H1 (cell line): Measurements from ENCODE around the gene TOMM22. TPM values are rescaled to one million over a fixed set of nuclear protein-coding genes. Genes with fewer than 3 reads are reported as not detected.

ENCODE experiments used
- CTCF ChIA-PET: fragments of 300-600 bp; sonication (Branson Sonifier 250); formaldehyde crosslinking; loops from one replicate; lab custom pipeline; 2021; ENCODE audit not compliant: partially characterized antibody; lab: Charles Lee
- POLR2A ChIA-PET: fragments of 300-600 bp; sonication (Branson Sonifier 250); formaldehyde crosslinking; loops from one replicate; lab custom pipeline; 2021; ENCODE audit warnings: inconsistent platforms; ENCODE audit not compliant: partially characterized antibody; lab: Charles Lee
- DNase-seq, 2 experiments: peaks; one replicate each; pipeline versions ENCODE4 v3.0.0 to v3.0.0-alpha.2; 2010 to 2022; ENCODE audit warnings: low spot score in 2 of 2, low read depth in 1 of 2, mixed read lengths in 1 of 2
- FAIRE-seq: peaks from 2 replicates; lab custom pipeline; 2011; peaks lifted over from hg19 to GRCh38; lab: Jason Lieb, UNC
- H2AFZ ChIP-seq: 2 replicates; pipeline ENCODE4 v1.8.1; 2012; ENCODE audit warnings: low read length, inconsistent platforms
- H2AK5ac ChIP-seq: 2 replicates; pipeline ENCODE4 v1.6.1; 2013; ENCODE audit warnings: low read depth, low read length
- H2BK120ac ChIP-seq: replicated peaks from 2 replicates; pipeline ENCODE3; 2013; ENCODE audit warnings: low read depth, low read length, inconsistent platforms
- H2BK12ac ChIP-seq: 2 replicates; pipeline ENCODE4 v1.6.1; 2013; ENCODE audit warnings: low read depth, low read length
- H2BK15ac ChIP-seq: 2 replicates; pipeline ENCODE4 v1.6.1; 2013; ENCODE audit warnings: low read length
- H2BK20ac ChIP-seq: 2 replicates; pipeline ENCODE4 v1.6.1; 2013; ENCODE audit warnings: low read length
- H2BK5ac ChIP-seq: 2 replicates; pipeline ENCODE4 v1.6.1; 2013; ENCODE audit warnings: low read depth, low read length
- H3K14ac ChIP-seq: 2 replicates; pipeline ENCODE4 v1.6.1; 2013; ENCODE audit warnings: inconsistent platforms; ENCODE audit not compliant: insufficient read length
- H3K18ac ChIP-seq: 2 replicates; pipeline ENCODE4 v1.6.1; 2013; ENCODE audit warnings: low read length; ENCODE audit errors: extremely low read depth
- H3K23ac ChIP-seq: 2 replicates; pipeline ENCODE4 v1.6.1; 2013; ENCODE audit warnings: inconsistent platforms; ENCODE audit not compliant: insufficient read length
- H3K23me2 ChIP-seq: 2 replicates; pipeline ENCODE4 v1.6.1; 2013; ENCODE audit warnings: low read depth, low read length
- H3K27ac ChIP-seq: 2 replicates; pipeline ENCODE4 v1.6.1; 2011; ENCODE audit warnings: low read depth, low read length, inconsistent platforms
- H3K27me3 ChIP-seq, 4 experiments: replicated peaks in 1 of 4; 1 replicate in 1 of 4; 2 replicates in 3 of 4; pipeline versions ENCODE4 v1.6.1 to v1.8.1; 2011 to 2013; ENCODE audit warnings: low read length in 3 of 4, mild to moderate bottlenecking in 3 of 4, inconsistent platforms in 2 of 4, mixed read lengths in 2 of 4, moderate library complexity in 1 of 4; ENCODE audit not compliant: control insufficient read depth in 3 of 4, insufficient read depth in 3 of 4; ENCODE audit errors: extremely low read depth in 1 of 4
- H3K36me3 ChIP-seq, 4 experiments: 2 replicates each; pipeline versions ENCODE4 v1.6.1 to v1.8.1; 2011 to 2013; ENCODE audit warnings: mild to moderate bottlenecking in 4 of 4, low read length in 3 of 4, moderate library complexity in 2 of 4, control low read depth in 1 of 4, inconsistent platforms in 1 of 4; ENCODE audit not compliant: insufficient read depth in 4 of 4, control insufficient read depth in 2 of 4
- H3K4ac ChIP-seq: replicated peaks from 2 replicates; pipeline ENCODE3; 2013; ENCODE audit warnings: low read length, low read depth, mixed read lengths, inconsistent platforms; ENCODE audit not compliant: insufficient read length
- H3K4me1 ChIP-seq, 4 experiments: replicated peaks in 1 of 4; 1 replicate in 1 of 4; 2 replicates in 3 of 4; pipeline versions ENCODE4 v1.6.1 to v1.8.1; 2011 to 2013; ENCODE audit warnings: low read length in 3 of 4, inconsistent platforms in 2 of 4, mixed read lengths in 1 of 4; ENCODE audit not compliant: insufficient read depth in 4 of 4, control insufficient read depth in 3 of 4
- H3K4me2 ChIP-seq, 2 experiments: 2 replicates each; pipeline versions ENCODE4 v1.6.1 to v1.8.1; 2011 to 2013; ENCODE audit warnings: low read depth in 2 of 2, low read length in 2 of 2, control low read depth in 1 of 2, inconsistent platforms in 1 of 2, mild to moderate bottlenecking in 1 of 2; ENCODE audit not compliant: insufficient read depth in 1 of 2
- H3K4me3 ChIP-seq, 4 experiments: fragments of 200-600, 300-600 bp in 1 of 4; sonication (generic), shearing (Covaris generic), sonication (Bioruptor Twin) in 1 of 4; 2 replicates each; pipeline versions ENCODE4 v1.5.1 to v1.8.1; 2011 to 2016; ENCODE audit warnings: low read length in 4 of 4, low read depth in 3 of 4, control low read depth in 2 of 4, inconsistent platforms in 2 of 4, mild to moderate bottlenecking in 2 of 4, mixed read lengths in 1 of 4, moderate library complexity in 1 of 4; ENCODE audit not compliant: insufficient read depth in 2 of 4; ENCODE audit errors: extremely low read depth in 1 of 4
- H3K56ac ChIP-seq: replicated peaks from 2 replicates; pipeline ENCODE3; 2013; ENCODE audit warnings: low read depth, mild to moderate bottlenecking, mixed read lengths, low read length, inconsistent platforms; ENCODE audit not compliant: insufficient read length
- H3K79me1 ChIP-seq: 2 replicates; pipeline ENCODE4 v1.6.1; 2013; ENCODE audit warnings: low read depth, low read length, control low read depth
- H3K79me2 ChIP-seq, 2 experiments: 2 replicates each; pipeline versions ENCODE4 v1.6.1 to v1.8.1; 2012 to 2013; ENCODE audit warnings: low read length in 2 of 2, mild to moderate bottlenecking in 2 of 2, inconsistent platforms in 1 of 2; ENCODE audit not compliant: insufficient read depth in 2 of 2, control insufficient read depth in 1 of 2
- H3K9ac ChIP-seq, 4 experiments: replicated peaks in 1 of 4; 1 replicate in 1 of 4; 2 replicates in 3 of 4; pipeline versions ENCODE4 v1.6.1 to v1.8.1; 2011 to 2013; ENCODE audit warnings: low read depth in 3 of 4, low read length in 3 of 4, control low read depth in 2 of 4, mild to moderate bottlenecking in 2 of 4, moderate library complexity in 2 of 4, inconsistent platforms in 1 of 4; ENCODE audit errors: extremely low read depth in 1 of 4
- H3K9me3 ChIP-seq, 2 experiments: 2 replicates each; pipeline versions ENCODE4 v1.6.1 to v1.8.1; 2012 to 2013; ENCODE audit warnings: mild to moderate bottlenecking in 2 of 2, moderate library complexity in 2 of 2, control low read depth in 1 of 2, inconsistent platforms in 1 of 2, low read depth in 1 of 2, low read length in 1 of 2, mixed read lengths in 1 of 2; ENCODE audit not compliant: insufficient read depth in 2 of 2
- H4K20me1 ChIP-seq, 2 experiments: replicated peaks in 1 of 2; 2 replicates each; pipeline versions ENCODE3 to v1.8.1; 2011 to 2013; ENCODE audit warnings: inconsistent platforms in 2 of 2, low read length in 2 of 2, mild to moderate bottlenecking in 1 of 2; ENCODE audit not compliant: insufficient read depth in 2 of 2, control insufficient read depth in 1 of 2
- H4K5ac ChIP-seq: 2 replicates; pipeline ENCODE4 v1.6.1; 2013; ENCODE audit warnings: low read length, low read depth, mixed read lengths, inconsistent platforms; ENCODE audit not compliant: insufficient read length
- H4K8ac ChIP-seq: 2 replicates; pipeline ENCODE4 v1.8.0; 2013; ENCODE audit warnings: mild to moderate bottlenecking, moderate library complexity, low read length, inconsistent platforms; ENCODE audit not compliant: insufficient read depth; ENCODE audit errors: extremely low read depth
- H4K91ac ChIP-seq: replicated peaks from 2 replicates; pipeline ENCODE3; 2013; ENCODE audit warnings: low read length, mixed read lengths, inconsistent platforms; ENCODE audit not compliant: insufficient read length
- GTF2F1 ChIP-seq: IDR thresholded peaks from 2 replicates; pipeline ENCODE4 v1.6.1; 2012; ENCODE audit warnings: low read depth, low read length, improper control_type of control experiment, borderline replicate concordance
- HDAC2 ChIP-seq, 2 experiments: fragments of 300-600 bp in 1 of 2; sonication (generic) in 1 of 2; IDR thresholded peaks; 2 replicates each; pipeline ENCODE4 v1.6.1; 2011 to 2012; ENCODE audit warnings: low read depth in 2 of 2, low read length in 2 of 2, mild to moderate bottlenecking in 2 of 2, moderate library complexity in 2 of 2, borderline replicate concordance in 1 of 2, inconsistent platforms in 1 of 2
- POLR2A ChIP-seq, 2 experiments: IDR thresholded peaks; 1 replicate in 1 of 2; 2 replicates in 1 of 2; pipeline ENCODE4 v1.6.1; 2011; ENCODE audit warnings: low read depth in 2 of 2, low read length in 2 of 2, mild to moderate bottlenecking in 2 of 2; ENCODE audit errors: control extremely low read depth in 1 of 2
- WGBS, 2 experiments: shearing (Covaris generic) in 1 of 2; methylation state at CpG; one replicate each; pipeline versions ENCODE4 v1.1.6 to v1.1.7; 2013 to 2015; ENCODE audit warnings: low lambda C conversion rate in 2 of 2, mixed read lengths in 2 of 2, inconsistent platforms in 1 of 2, low coverage in 1 of 2, missing lambda C conversion rate in 1 of 2; ENCODE audit not compliant: insufficient replicate concordance in 2 of 2, insufficient coverage in 1 of 2, insufficient read length in 1 of 2; ENCODE audit errors: extremely low coverage in 1 of 2, missing lambda C conversion rate in 1 of 2; 5-methylcytosine and 5-hydroxymethylcytosine counted together
- polyA plus RNA-seq, 7 experiments: library from polyadenylated mRNA; depleted of rRNA in 3 of 7; stranded (reverse) in 5 of 7; unstranded in 2 of 7; fragments of >200 nt in 5 of 7; fragments of 200-250 nt in 2 of 7; gene quantifications; 1 replicate in 5 of 7; 2 replicates in 1 of 7; 4 replicates in 1 of 7; pipeline versions ENCODE4 v1.2.1 to v1.2.3, GENCODE V29; 2011 to 2013; ENCODE audit warnings: missing spikeins in 2 of 7, mixed read lengths in 2 of 7
- total RNA-seq: library from RNA; stranded (reverse); fragmentation: NEBNext Ultra II Directional; extraction: Animal tissue kit (Norgen Biotek cat#: 25700); gene quantifications from 2 replicates; pipeline ENCODE4 v1.2.1, GENCODE V29; 2021
- TF ChIP-seq, protein P1 (sequence below), 3 experiments: IDR thresholded peaks; 1 replicate in 2 of 3; 2 replicates in 1 of 3; pipeline versions ENCODE4 v1.5.1 to v1.6.1; 2011; ENCODE audit warnings: low read length in 3 of 3, mild to moderate bottlenecking in 3 of 3, inconsistent platforms in 2 of 3, low read depth in 1 of 3, moderate library complexity in 1 of 3; ENCODE audit not compliant: insufficient read depth in 1 of 3; ENCODE audit errors: control extremely low read depth in 1 of 3

TOMM22 gene
- total and polyA plus RNA-seq, 2 of the 8 experiments (the other 6 are each of a cell fraction or from before 2014, with no cell fraction given), result 84.0 to 125 TPM

GRCh38 chr22:38699784-38700183, 18.0 kb downstream of the TOMM22 start:
- Histone ChIP-seq H3K14ac (no peak overlapping the region), H3K27ac (no peak overlapping the region), H3K4me2 (peak overlapping the region; percentile 81 to 96), H2BK20ac (no peak overlapping the region), H3K18ac (no peak overlapping the region), H3K9ac (peak overlapping the region in 2 of 4 experiments; percentile 50 to 65; a peak in 2 of 7 replicates), H4K5ac (no peak overlapping the region), H4K91ac (no peak overlapping the region), H2AK5ac (no peak overlapping the region), H3K27me3 (no peaks in the 10 kb centered on the region), H3K9me3 (no peaks in the 10 kb centered on the region), H3K23ac (no peak overlapping the region), H3K4me1 (peaks cover 5 to 15% (median 10%) of the 10 kb centered on the region in 4 experiments; a peak in 6 of 7 replicates), H3K79me1 (peaks cover 2% of the 10 kb centered on the region; the same call in 1 of the 2 replicates), H3K36me3 (no peaks in the 10 kb centered on the region; a peak in 2 of 8 replicates), H3K56ac (no peak overlapping the region), H4K20me1 (peaks cover 0 to 3% of the 10 kb centered on the region in 2 experiments), H2BK120ac (no peak overlapping the region), H2BK15ac (no peak overlapping the region), H3K79me2 (peaks cover 0 to 35% of the 10 kb centered on the region in 2 experiments; a peak in 2 of 4 replicates), H2AFZ (no peak overlapping the region), H3K4ac (no peak overlapping the region), H2BK5ac (no peak overlapping the region), H2BK12ac (no peak overlapping the region), H3K4me3 (peak overlapping the region; percentile 74 to 100 (median 88)), H3K23me2 (peaks cover 10% of the 10 kb centered on the region), H4K8ac (no peak overlapping the region)
- 57% methylated on average over 6 of the region's 6 CpGs; no CpG with 5 or more reads in 1 of the 2 experiments for WGBS, 2 experiments
- FAIRE-seq, result no peak
- TF ChIP-seq, protein P1, sequence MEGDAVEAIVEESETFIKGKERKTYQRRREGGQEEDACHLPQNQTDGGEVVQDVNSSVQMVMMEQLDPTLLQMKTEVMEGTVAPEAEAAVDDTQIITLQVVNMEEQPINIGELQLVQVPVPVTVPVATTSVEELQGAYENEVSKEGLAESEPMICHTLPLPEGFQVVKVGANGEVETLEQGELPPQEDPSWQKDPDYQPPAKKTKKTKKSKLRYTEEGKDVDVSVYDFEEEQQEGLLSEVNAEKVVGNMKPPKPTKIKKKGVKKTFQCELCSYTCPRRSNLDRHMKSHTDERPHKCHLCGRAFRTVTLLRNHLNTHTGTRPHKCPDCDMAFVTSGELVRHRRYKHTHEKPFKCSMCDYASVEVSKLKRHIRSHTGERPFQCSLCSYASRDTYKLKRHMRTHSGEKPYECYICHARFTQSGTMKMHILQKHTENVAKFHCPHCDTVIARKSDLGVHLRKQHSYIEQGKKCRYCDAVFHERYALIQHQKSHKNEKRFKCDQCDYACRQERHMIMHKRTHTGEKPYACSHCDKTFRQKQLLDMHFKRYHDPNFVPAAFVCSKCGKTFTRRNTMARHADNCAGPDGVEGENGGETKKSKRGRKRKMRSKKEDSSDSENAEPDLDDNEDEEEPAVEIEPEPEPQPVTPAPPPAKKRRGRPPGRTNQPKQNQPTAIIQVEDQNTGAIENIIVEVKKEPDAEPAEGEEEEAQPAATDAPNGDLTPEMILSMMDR (IDR thresholded peaks at IDR 0.05; ENCODE audit: control extremely low read depth in 1 of 3, insufficient read depth in 1 of 3, low read depth in 1 of 3, low read length in 3 of 3), result no peak
- TF ChIP-seq POLR2A (IDR thresholded peaks at IDR 0.05; ENCODE audit: control extremely low read depth in 1 of 2, low read depth in 2 of 2, low read length in 2 of 2) (0 out of 3 replicates have a peak, but pooled peaks of 1 of the 2 experiments have one; percentile 35), HDAC2 (IDR thresholded peaks at IDR 0.05; ENCODE audit: borderline replicate concordance in 1 of 2, low read depth in 2 of 2, low read length in 2 of 2) (no peak), GTF2F1 (no peak)
- ChIA-PET POLR2A (interaction anchor here (0.8 to 13.1 kb wide), 7 partner anchors 9 to 38 kb away, joined by 3 to 123 read pairs (median 3); partner anchors contain the start of gene TOMM22), CTCF (interaction anchor here (0.5 to 1.5 kb wide), 4 partner anchors 18 to 648 kb away, joined by 3 to 11 read pairs (median 4); partner anchors contain the start of gene TOMM22)
- no peak for DNase-seq
